GM21360 (cell line): ENCODE measurements around the gene NPAS4.

Experiments used
- ATAC-seq: cut with Tn5 transposase; IDR thresholded peaks from one replicate; pipeline ENCODE4 v1.9.1; 2021; ENCODE audit warnings: mild to moderate bottlenecking, moderate library complexity; ENCODE audit not compliant: unreplicated experiment

Gene NPAS4

GRCh38 chr11:66475349-66476172 lies 54.7 kb downstream of the NPAS4 start:
- ATAC-seq = no peak
